ENCODE measurements around the gene WDFY4. TPM values are rescaled to one million over a fixed set of nuclear protein-coding genes. Genes with fewer than 3 reads are reported as not detected.

The WDFY4 gene
- total RNA-seq, 1 donor from 2014 or later: not detected

- no peaks in the 10 kb centered on the region for H3K4me1 Mint-ChIP-seq (ENCODE audit: low read depth)
- H3K36me3 Mint-ChIP-seq (ENCODE audit: low read depth): no peaks in the 10 kb centered on the region
- DNase-seq (ENCODE audit: low spot score): no peak
- H3K27ac Mint-ChIP-seq (ENCODE audit: unreplicated experiment): no peak overlapping the region
- TF ChIP-seq CTCF (IDR thresholded peaks at IDR 0.05): no peak
- no peaks in the 10 kb centered on the region for H3K9me3 Mint-ChIP-seq (ENCODE audit: low read depth)
- H3K4me3 Mint-ChIP-seq (ENCODE audit: unreplicated experiment): no peak overlapping the region
- peaks cover 17% of the 10 kb centered on the region for H3K27me3 Mint-ChIP-seq (ENCODE audit: low read depth)
These were observed 263.9 kb downstream of the WDFY4 start for GRCh38 chr10:48948470-48949037.

GRCh38 chr10:48951707-48952106 is 267.0 kb downstream of the WDFY4 start:
- no peaks in the 10 kb centered on the region for H3K36me3 Mint-ChIP-seq (ENCODE audit: low read depth)
- H3K27me3 Mint-ChIP-seq (ENCODE audit: low read depth): peaks cover 18% of the 10 kb centered on the region
- no peaks in the 10 kb centered on the region for H3K4me1 Mint-ChIP-seq (ENCODE audit: low read depth)
- H3K27ac Mint-ChIP-seq (ENCODE audit: unreplicated experiment): no peak overlapping the region
- H3K9me3 Mint-ChIP-seq (ENCODE audit: low read depth): no peaks in the 10 kb centered on the region
- DNase-seq (ENCODE audit: low spot score): no peak
- no peak overlapping the region for H3K4me3 Mint-ChIP-seq (ENCODE audit: unreplicated experiment)
- no peak for TF ChIP-seq CTCF (IDR thresholded peaks at IDR 0.05)

GRCh38 chr10:48957361-48958151 is 272.9 kb downstream of the WDFY4 start:
- no peak for DNase-seq (ENCODE audit: low spot score)
- no peak for TF ChIP-seq CTCF (IDR thresholded peaks at IDR 0.05)
- Mint-ChIP-seq H3K27ac (ENCODE audit: unreplicated experiment) (no peak overlapping the region), H3K36me3 (ENCODE audit: low read depth) (no peaks in the 10 kb centered on the region), H3K4me1 (ENCODE audit: low read depth) (no peaks in the 10 kb centered on the region), H3K9me3 (ENCODE audit: low read depth) (no peaks in the 10 kb centered on the region), H3K27me3 (ENCODE audit: low read depth) (peaks cover 13% of the 10 kb centered on the region), H3K4me3 (ENCODE audit: unreplicated experiment) (no peak overlapping the region)

- peaks cover 13% of the 10 kb centered on the region for H3K27me3 Mint-ChIP-seq (ENCODE audit: low read depth)
- no peak overlapping the region for H3K4me3 Mint-ChIP-seq (ENCODE audit: unreplicated experiment)
These were observed 274.0 kb downstream of the WDFY4 start for GRCh38 chr10:48958598-48959190.

More at GRCh38 chr10:48958598-48959190, 274.0 kb downstream of the WDFY4 start:
- Mint-ChIP-seq H3K36me3 (ENCODE audit: low read depth) (no peaks in the 10 kb centered on the region), H3K9me3 (ENCODE audit: low read depth) (no peaks in the 10 kb centered on the region), H3K27ac (ENCODE audit: unreplicated experiment) (no peak overlapping the region), H3K4me1 (ENCODE audit: low read depth) (no peaks in the 10 kb centered on the region)
- no peak for DNase-seq (ENCODE audit: low spot score)
- TF ChIP-seq CTCF (IDR thresholded peaks at IDR 0.05): no peak

Measured in chondrocyte (in vitro differentiated cells).